T-helper 22 cell (primary cell): ENCODE data around the gene OR5AR1.
"Not testable (repeated sequence)": the region's sequence is repeated elsewhere in the genome, so short reads cannot be mapped to it uniquely, and the experiment has no call there.

Experiments
- DNase-seq: peaks from one replicate; pipeline ENCODE4 v3.0.0-alpha.2; 2020; ENCODE audit warnings: low read depth

Gene OR5AR1

GRCh38 chr11:56663386-56663785 lies at the start of gene OR5AR1:
Gene OR5AR1, plus strand, starts transcription at chr11:56663686. Its CDS starts 0 bp downstream, at chr11:56663686.
- DNase-seq: no peak

GRCh38 chr11:56624661-56625110 lies 38.8 kb upstream of the OR5AR1 start:
- no peak for DNase-seq

DNA sequence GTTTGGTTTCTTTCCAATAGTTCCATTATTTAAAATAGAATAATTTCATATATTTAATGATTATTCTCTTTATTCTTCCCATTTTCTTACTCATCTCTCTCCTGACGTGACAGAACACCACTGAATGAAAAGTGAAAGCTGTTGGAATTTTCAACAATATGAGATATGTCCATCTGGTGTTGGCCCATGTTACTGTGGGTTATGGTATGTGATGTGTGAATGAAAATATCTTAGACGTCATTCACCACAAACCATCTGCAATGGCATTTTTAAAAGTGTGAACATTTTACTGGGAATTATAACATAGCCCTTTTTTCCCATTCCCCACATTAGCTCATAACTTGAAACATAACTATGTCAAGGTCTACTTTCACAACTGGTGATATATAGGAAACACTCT lies 37.5 kb upstream of the OR5AR1 start:
- no peak for DNase-seq

GRCh38 chr11:56632329-56632728 lies 31.2 kb upstream of the OR5AR1 start:
- DNase-seq: no peak

- DNase-seq: no peak
These were observed 26.6 kb upstream of the OR5AR1 start for GRCh38 chr11:56636861-56637260.

GRCh38 chr11:56637500-56637899 lies 26.0 kb upstream of the OR5AR1 start:
- DNase-seq: no peak

DNA sequence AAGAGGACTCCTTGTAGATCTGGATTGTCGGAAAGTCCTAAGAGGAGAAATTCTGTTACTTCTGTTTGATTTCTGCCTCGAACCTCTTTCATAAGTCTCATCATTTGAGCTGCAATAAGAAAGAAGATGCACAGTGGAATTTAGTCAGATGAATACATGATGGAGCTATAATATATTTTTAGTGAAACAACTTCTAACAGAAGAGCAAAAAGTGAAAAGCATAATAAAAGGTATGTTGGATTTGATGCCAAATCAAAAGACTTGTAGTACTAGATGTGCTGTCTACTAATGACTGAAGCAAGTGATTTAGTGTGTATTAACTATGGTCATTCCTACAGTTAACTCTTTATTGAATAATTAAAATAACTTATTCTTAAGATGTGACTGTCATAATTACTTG lies 21.1 kb upstream of the OR5AR1 start, which contains the start of gene OR5AP2:
Gene OR5AP2 (minus strand): TSS at position 101 of the 400 bp plus-strand sequence. CDS start 0 bp downstream, at position 101.
- no peak for DNase-seq

GRCh38 chr11:56659755-56660154 lies 3.7 kb upstream of the OR5AR1 start:
- DNase-seq: no peak

- DNase-seq: no peak
These were observed 7.5 kb downstream of the OR5AR1 start for GRCh38 chr11:56670984-56671383.

- DNase-seq: no peak
These were observed 25.1 kb downstream of the OR5AR1 start for GRCh38 chr11:56688554-56689100.

DNA sequence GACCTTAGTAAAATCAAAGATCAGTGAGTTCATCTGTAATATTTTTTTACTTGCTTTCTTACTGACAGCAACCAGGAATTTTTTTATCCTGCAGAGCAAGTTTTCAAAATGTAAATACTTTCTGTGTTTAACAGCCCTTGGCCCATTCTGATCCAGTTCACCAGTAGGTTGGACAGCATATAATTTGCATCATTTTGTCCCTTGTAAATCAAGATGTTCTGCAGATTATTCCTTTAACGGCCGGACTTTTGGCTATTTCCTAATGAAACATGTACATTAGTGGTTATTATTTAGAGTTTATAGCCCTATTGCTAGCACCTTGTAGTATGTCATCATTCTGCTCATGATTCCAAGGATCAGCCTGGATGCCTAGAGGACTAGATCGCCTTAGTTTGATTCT lies 27.7 kb downstream of the OR5AR1 start:
- DNase-seq: not testable (repeated sequence)

DNA sequence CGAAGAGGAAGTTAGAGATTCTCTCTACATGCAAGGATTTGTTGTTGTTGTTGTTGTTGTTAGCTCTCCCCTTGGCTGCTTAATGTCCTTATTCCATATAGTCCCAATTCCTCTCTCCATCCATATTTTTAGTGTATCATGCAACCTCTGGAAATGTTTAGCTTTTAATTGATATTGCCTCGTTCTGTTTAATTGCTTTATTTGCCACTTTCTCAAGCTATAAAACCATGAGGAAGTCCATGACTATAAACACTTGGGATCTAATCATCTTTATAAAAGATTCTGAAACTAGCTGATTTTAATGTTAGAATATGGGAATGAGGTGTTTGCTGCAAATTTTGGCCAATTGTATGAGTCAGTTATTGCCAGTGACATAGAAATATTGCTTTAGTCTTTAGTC lies 29.9 kb downstream of the OR5AR1 start:
- no peak for DNase-seq

GRCh38 chr11:56698795-56699194 lies 35.3 kb downstream of the OR5AR1 start, which contains the start of gene OR9G1:
Gene OR9G1, plus strand, starts transcription at chr11:56699095. Its CDS starts 1,293 bp downstream, at chr11:56700388.
- no peak for DNase-seq

DNA sequence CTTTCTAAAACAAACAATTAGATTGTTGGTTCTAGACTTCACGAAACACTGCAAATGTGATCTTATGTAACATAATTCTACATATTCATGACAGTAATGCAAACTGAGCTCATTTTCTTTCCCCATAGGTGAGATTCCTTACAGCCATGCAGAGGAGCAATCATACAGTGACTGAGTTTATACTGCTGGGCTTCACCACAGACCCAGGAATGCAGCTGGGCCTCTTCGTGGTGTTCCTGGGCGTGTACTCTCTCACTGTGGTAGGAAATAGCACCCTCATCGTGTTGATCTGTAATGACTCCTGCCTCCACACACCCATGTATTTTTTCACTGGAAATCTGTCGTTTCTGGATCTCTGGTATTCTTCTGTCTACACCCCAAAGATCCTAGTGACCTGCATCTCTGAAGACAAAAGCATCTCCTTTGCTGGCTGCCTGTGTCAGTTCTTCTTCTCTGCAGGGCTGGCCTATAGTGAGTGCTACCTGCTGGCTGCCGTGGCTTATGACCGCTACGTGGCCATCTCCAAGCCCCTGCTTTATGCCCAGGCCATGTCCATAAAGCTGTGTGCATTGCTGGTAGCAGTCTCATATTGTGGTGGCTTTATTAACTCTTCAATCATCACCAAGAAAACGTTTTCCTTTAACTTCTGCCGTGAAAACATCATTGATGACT lies 36.9 kb downstream of the OR5AR1 start:
- no peak for DNase-seq

DNA sequence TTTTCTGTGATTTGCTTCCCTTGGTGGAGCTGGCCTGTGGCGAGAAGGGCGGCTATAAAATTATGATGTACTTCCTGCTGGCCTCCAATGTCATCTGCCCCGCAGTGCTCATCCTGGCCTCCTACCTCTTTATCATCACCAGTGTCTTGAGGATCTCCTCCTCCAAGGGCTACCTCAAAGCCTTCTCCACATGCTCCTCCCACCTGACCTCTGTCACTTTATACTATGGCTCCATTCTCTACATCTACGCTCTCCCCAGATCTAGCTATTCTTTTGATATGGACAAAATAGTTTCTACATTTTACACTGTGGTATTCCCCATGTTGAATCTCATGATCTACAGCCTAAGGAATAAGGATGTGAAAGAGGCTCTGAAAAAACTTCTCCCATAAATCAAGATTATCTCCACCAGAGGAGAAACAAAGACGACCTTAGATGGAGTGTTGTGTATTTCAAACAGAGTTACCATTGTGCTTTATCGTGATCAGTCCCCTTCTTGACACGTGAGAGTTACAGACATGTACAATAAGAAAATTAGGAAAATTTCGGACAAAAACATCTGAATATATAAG lies 37.5 kb downstream of the OR5AR1 start:
- DNase-seq: no peak

GRCh38 chr11:56705784-56706396 lies 42.4 kb downstream of the OR5AR1 start:
- DNase-seq: no peak

- DNase-seq: no peak
These were observed 43.0 kb downstream of the OR5AR1 start for GRCh38 chr11:56706486-56706885.

- DNase-seq: no peak
These were observed 50.7 kb downstream of the OR5AR1 start for GRCh38 chr11:56714206-56714605.
